T47D (cell line): ENCODE measurements around the gene CENPP.

Experiments
- DNase-seq, 2 experiments: peaks; one replicate each; pipeline versions ENCODE4 v3.0.0 to v3.0.0-alpha.2; 2011 to 2012; ENCODE audit warnings: low read depth in 1 of 2, low spot score in 1 of 2
- JUND ChIP-seq: IDR thresholded peaks from 2 replicates; pipeline ENCODE4 v1.6.1; 2012; ENCODE audit warnings: low read depth
- in situ Hi-C: cut with HindIII; loops from 2 replicates; pipeline ENCODE4 v1.10.0; 2016; ENCODE audit warnings: low sequenced_read_pairs, low pct_unique_long_range_greater_than_20kb

Gene CENPP

GRCh38 chr9:92325991-92326500, 293 bp downstream of the CENPP start:
- in situ Hi-C loops: no loop called here
- DNase-seq: no peak
- no peak for TF ChIP-seq JUND

DNA sequence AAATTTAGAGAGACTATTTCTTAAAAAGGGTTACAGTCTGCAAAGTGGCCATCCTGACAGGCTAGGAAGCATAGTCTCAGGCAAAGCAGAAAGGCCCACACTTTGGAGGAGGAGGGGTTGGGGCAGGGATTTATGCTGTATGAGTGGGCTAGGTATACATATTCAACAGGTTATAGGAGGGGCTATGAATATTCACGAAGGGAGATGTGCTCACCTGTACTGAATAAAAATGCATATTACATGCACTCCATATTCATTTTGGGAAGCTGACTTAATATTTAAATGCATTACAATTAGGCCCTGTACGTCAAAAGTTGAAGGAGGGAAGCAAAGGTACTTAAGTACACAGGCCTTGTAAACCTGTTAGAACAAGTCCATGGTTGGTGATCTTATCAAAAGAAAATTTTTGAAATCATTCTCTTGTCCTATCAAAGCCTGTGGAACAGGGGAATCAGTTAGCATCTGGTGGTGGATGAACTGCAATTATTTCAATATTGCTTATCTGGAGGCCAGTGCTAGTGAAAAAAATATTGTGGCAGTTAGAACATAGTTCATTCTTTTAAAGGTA, 1.6 kb downstream of the CENPP start:
- no peak for TF ChIP-seq JUND
- DNase-seq: no peak
- in situ Hi-C loops: no loop called here

DNA sequence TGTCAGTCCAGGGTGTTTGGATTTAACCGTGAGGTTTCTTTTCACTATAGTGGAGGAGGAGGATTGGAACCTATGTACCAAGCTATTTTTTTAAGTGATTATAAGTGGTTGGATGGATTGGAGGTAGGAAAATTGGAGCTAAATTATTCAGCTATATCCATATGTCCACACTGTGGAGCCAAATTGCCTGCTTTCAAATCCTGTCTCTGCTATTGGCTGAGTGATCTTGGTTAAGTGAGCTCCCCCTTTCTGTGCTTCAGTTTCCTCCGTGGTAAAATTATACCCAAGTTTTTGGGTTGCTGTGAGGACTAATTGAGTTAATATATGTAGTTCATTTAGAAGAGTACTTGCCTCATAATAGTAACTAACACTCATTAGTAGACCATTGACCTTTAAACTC, 2.5 kb downstream of the CENPP start:
- peak; percentile 26 to 62 for DNase-seq
- in situ Hi-C loops: no loop called here
- no peak for TF ChIP-seq JUND

- peak in 1 of 2 experiments; percentile 4 for DNase-seq
- TF ChIP-seq JUND: no peak
- in situ Hi-C loops: no loop called here
Observed at GRCh38 chr9:92332577-92333281, 7.0 kb downstream of the CENPP start.

GRCh38 chr9:92333282-92333634, 7.5 kb downstream of the CENPP start:
- DNase-seq: no peak
- in situ Hi-C loops: no loop called here
- TF ChIP-seq JUND: no peak

GRCh38 chr9:92341578-92341977, 15.8 kb downstream of the CENPP start:
- in situ Hi-C loops: no loop called here
- TF ChIP-seq JUND: no peak

GRCh38 chr9:92342825-92343488, 17.2 kb downstream of the CENPP start:
- no peak for DNase-seq
- in situ Hi-C loops: no loop called here

More at GRCh38 chr9:92341578-92341977, 15.8 kb downstream of the CENPP start:
- DNase-seq: no peak

GRCh38 chr9:92345582-92345981, 19.8 kb downstream of the CENPP start:
- no peak for TF ChIP-seq JUND
- DNase-seq: no peak
- in situ Hi-C loops: no loop called here

More at GRCh38 chr9:92342825-92343488, 17.2 kb downstream of the CENPP start:
- TF ChIP-seq JUND: no peak

DNA sequence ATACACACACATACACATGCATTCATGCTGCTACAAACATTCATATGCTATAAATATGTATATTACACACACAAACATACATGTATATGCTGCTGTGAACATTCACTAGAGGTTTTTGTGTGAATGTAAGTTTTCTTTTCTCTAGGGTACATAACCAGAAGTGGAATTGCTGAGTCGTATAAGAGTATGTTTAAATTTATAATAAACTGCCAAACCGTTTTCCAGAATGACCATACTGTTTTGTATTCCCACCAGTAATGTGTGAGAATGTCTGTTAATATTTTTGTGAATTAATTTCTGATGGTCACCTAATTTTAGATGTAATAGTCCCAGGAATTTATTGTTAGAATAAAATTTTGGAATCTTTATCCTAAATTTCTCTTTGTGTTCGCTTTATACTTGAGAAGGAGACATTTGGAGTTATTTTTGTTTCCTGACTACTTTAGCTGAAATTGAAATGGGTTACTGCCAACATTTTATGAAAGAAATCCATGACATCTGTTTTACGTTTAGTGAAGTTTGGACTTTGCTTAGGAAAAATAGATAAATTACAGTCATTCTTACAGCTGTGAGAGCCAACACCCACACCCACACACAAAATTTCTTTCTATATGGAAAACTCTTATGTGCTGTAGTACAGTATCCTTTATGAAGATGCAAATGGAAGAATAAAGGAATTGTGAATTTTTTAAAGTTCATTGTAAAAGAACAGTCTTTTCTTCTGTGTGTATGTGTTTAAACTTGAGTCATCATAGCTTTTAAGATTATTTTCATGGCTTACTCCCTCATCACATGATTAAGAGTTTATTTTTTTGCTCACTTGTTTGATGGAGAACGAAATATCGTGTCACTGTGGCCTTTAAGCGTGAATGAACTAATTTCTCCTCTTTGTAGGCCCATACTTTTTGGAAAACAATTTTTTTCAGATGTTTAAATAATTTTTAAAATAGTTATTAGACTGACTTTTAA, 24.3 kb downstream of the CENPP start:
- DNase-seq: no peak
- TF ChIP-seq JUND: no peak
- in situ Hi-C loops: no loop called here

DNA sequence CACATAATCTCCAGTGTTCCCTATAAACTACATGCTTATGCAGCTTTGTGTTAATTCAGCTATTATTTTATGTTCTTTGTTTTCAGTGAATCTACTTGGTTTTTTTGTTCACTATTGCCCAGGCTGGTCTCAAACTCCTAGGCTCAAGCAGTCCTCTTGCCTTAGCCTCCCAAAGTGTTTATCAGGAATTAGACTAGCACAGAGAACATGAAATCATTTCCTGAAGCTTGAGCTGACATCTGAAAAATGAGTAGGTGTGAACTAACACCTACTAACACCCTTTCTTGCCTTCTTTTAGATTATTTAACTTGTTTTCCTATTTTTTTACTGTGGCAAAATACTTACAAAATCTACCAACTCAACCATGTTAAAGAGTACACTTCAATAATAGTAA, 25.0 kb downstream of the CENPP start:
- no peak for DNase-seq
- TF ChIP-seq JUND: no peak
- in situ Hi-C loops: no loop called here

DNA sequence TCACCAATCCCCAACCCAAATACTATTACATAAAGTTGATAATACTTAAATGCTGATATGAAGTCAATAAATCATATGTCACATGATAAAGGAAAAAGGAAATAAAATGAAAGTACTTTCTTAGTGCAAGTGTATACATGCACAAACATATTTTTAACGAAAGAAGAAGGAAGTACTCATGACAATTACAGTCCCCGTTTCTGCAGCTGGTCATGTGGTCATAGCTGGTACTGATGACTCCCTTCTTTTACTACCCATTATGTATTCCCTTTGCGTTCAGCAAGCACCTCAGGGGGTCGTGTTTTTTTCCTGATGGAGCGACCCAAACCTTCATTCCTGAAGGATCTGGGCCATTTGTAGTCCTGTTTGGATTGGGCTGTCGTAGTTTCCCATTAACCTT, 27.3 kb downstream of the CENPP start:
- DNase-seq: no peak
- TF ChIP-seq JUND: no peak
- in situ Hi-C loops: no loop called here

GRCh38 chr9:92359394-92359995, 33.7 kb downstream of the CENPP start:
- in situ Hi-C loops: no loop called here
- no peak for DNase-seq
- TF ChIP-seq JUND: no peak
